GM23248 (cell line): ENCODE results near the gene MYH14.

Source experiments
- EZH2 ChIP-seq: fragments of 200-600 bp; sonication (generic); IDR thresholded peaks from 2 replicates; pipeline ENCODE4 v1.6.1; 2018; ENCODE audit warnings: antibody characterized with exemption, mild to moderate bottlenecking; ENCODE audit not compliant: insufficient read depth, poor library complexity, severe bottlenecking
- EZH2phosphoT487 ChIP-seq: fragments of 200-600 bp; sonication (generic); IDR thresholded peaks from 2 replicates; pipeline ENCODE4 v1.6.1; 2018; ENCODE audit warnings: antibody characterized with exemption, moderate library complexity, mild to moderate bottlenecking, low read depth; ENCODE audit not compliant: insufficient read depth

- TF ChIP-seq EZH2 = no peak
- no peak for TF ChIP-seq EZH2phosphoT487
These were observed 148.8 kb downstream of the MYH14 start for GRCh38 chr19:50352242-50352641.
